Activated T-helper 1 cell treated with anti-CD3 and anti-CD28 coated beads, Interleukin-2, amount 50 U/mL, for 16 hours (primary cell): ENCODE measurements around the gene S100G.
"Not testable (repeated sequence)": the region's sequence is repeated elsewhere in the genome, so short reads cannot be mapped to it uniquely, and the experiment has no call there.

ENCODE experiments used
- DNase-seq, 2 donors: peaks; one replicate each; pipeline ENCODE4 v3.0.0-alpha.2; 2020; ENCODE audit warnings: low read depth in 1 of 2, low spot score in 1 of 2

The S100G gene, protein sequence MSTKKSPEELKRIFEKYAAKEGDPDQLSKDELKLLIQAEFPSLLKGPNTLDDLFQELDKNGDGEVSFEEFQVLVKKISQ

DNA sequence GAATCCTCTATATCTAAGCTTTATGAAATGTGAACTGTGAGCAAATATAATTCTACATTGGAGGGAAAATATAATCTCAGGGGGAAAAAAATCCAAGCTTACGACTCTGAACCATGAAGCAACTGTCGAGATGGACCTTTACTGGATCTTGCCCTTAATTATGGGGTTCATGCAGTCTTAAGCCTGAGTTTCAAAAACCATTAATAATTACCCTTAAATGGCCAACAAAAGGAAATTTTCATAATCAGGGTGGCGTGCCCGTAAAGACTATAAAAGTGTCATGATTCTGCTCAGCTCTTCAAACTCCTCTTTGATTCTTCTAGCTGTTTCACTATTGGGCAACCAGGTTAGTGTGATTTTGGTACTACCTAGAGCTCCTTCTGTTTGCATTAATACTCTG lies at the start of gene S100G:
TSS of gene S100G (plus strand) at position 301 of the 400 bp plus-strand sequence. CDS start 849 bp downstream, outside the sequence.
- DNase-seq: no peak

DNA sequence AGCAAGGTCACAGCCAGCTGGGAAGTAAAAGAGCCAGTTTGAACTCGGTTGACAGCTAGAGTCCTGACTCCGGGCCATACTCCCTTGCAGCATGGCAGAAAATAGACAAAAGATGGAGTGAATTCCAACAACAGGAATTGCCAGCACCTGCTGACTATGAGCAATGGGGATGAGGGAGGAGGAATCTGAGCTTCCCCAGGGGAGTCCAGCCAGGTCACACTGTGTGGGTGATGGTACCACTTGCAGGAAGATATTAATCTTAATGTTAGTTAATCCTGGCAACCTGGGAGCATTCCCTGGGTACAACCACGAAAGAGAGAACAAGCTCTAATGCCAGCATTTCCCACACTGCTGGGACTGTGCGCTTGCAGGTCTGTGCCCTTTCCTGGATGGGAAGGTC lies 48.1 kb upstream of the S100G start:
- DNase-seq: no peak

DNA sequence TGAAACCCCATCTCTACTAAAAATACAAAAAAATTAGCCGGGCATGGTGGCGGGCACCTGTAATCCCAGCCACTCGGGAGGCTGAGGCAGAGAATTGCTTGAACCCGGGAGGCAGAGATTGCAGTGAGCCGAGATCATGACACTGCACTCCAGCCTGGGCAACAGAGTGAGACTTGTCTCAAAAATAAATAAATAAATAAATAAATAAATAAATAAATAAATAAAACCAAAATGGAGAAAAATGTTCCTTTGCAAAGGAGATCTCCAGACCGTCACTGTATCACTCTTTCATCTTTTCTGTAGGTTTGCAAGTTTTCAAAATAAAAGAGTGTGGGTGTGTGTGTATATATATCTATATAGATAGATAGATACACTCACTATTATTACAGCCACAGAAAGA lies 46.7 kb upstream of the S100G start:
- not testable (repeated sequence) for DNase-seq

DNA sequence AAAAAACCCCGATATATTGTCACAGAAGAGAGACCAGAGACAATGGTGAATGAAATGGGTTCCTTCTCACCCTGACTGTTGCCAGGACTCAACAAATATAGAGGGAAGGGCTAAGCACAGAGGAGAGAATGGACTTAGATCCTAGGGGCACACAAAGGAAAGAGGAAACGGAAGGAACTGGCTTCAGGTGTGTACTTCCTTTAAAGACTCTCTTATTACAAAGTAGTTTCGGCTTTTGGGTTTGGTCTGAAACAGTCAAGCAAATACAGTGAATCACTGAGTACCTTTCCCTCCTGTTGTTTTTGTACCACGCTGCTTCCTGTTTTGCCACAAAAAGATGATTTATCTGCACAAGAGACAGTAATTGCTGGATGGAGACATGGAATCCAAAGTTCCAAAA lies 46.1 kb upstream of the S100G start:
- DNase-seq: no peak

DNA sequence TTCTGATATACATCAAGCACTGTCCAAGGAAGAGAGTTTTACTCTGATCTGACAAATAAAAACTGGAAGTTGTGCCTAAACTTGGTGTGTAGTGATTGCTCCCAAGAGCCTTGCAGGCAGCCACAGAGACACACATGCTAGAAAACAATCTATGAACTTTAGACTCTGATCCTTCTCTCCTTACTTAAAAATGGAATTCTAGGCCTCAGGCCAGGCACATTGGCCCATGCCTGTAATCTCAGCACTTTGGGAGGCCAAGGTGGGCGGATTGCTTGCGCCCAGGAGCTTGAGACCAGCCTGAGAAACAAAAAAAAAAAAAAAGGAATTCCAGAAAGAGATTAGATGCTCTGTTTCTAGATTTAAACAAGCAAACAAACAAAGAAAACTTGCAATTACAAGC lies 45.6 kb upstream of the S100G start:
- DNase-seq: no peak

DNA sequence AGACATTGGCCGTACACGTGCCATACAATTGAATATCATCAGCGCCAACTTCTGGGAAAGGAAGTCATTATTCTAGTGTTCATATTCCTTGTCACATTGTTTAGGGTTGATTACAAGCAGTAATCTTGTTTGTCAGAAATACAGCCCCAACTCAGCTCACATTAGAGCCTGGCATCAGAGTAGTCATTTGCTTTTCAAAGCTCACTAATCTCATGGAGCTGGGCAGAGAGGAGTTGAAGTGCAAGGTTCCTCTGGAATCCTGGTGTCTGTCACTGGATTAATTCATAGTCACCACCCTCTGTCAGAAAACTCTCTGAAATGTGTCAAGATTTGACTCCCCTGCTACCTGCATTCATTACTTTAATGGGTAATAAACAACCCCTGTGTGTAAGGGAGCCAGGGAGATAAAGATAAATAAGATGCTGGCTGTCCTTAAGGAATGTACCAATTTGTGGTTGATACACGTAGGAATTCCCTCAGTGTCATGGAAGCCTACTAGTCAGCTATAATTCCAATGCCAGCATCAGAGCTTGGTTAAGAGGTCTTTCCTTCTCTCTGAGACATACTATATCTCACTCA lies 43.7 kb upstream of the S100G start:
- no peak for DNase-seq

DNA sequence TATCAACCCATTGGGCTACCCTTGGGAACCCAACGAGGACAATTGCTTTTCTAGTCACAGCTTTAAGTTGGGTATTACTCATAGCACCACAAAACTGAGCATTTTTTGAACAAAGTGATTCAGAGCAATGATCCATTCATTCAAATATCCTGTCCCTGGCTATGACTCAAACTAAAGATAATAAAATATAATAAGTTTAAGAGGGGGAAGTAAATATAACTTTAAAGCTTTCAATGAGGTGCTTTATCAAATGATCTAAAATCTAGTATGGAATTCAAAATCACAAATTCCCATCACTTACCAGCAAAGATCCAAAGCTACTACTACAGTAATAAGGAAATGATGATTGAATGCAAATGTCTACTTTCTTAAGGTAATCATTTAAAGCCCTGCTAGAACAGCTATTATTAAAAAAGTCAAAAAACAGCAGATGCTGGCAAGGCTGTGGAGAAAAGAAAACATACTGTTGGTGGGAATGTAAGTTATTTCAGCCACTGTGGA lies 39.8 kb upstream of the S100G start:
- no peak for DNase-seq

DNA sequence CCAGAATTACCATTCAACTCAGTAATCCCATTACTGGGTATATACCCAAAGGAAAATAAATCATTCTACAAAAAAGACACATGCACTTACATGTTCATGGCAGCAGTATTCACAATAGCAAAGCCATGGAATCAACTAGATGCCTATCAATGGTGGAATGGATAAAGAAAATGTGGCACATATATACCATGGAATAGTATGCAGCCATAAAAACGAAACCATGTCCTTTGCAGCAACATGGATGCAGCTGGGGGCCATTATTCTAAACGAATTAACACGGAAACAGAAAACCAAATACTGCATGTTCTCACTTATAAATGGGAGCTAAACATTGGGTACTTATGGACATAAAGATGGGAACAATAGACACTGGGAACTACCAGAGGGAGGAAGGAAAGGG lies 39.3 kb upstream of the S100G start:
- DNase-seq: not testable (repeated sequence)

DNA sequence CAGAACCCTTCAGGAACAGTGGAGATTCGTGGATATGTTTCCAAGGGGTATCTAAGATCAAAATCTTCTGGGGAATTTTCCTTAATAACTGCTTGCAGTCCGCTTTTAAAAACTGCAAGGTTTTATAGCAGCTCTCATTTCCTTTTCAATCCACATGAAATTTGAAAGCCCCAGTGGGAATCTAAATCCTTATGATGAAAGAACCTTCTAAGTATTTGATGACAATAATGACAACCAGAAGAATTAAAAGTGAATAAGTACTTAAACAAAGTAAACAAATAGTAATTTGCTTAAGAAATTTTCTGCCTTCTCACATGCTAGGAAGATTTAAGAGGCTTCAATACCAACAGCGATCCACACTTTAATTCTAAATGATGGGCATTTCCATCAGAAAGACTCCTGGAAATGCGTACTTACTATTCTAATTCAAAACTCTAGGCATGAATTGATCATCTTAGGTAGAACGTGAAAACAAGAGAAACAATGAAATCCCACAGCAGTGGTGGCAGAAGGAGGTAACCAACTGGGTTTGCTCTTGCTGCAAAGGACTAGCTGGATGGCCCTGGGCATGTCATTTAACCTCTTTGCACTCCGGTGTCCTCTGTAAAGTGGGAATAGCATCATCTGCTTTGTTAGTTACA lies 37.6 kb upstream of the S100G start:
- DNase-seq: no peak

DNA sequence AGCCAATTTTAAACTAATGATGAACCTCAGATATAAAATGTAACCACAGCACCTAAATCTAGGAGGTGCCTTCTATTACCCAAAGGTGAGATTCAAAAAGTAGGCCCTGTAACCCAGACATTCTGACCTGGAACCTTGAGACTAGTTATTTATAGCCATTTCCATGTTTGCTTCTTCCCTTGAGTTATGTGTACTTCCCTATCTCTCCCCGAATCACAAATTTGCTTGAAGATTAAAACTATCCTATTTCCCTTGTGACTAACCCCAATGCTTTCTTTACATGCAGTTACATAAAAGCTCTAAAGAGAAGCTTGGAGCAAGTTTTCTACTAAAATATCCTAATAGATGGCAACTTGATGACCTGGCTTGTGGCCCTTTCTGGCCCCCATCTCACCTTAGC lies 32.6 kb upstream of the S100G start:
- DNase-seq: no peak

DNA sequence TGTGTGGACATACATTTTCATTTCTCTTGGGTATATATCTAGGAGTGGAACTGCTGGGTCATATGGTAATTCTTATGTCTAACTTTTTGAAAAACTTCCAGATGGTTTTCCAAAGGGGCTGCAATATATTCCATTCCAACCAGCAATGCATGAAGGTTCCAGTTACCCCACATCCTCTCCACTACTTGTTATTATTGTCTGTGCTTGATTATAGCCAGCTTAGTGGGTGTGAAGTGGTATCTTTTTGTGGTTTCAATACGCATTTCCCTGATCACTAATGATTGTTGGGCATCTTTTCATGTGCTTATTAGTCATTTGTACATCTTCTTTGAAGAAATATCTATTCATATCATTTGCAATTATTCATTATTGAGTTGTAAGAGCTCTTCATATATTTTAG lies 31.5 kb upstream of the S100G start:
- DNase-seq: no peak

DNA sequence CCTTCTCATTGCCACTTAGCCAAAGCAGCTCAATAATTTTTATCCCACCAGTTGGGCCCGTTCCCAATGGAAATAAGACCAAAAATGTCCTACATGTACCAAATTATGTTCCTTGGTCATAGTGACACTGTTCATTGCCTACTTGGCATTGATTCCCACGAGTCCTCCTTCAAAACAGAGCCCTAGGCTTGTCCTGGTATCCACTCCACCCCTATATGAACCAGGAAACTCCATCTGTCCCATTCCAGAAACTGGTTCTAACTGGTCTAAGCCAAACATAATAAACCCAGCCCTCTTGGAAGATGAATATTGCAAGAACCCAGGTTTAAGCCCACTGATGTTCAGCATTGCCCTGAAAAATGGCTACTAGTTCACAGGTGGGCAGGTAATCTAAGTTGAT lies 30.9 kb upstream of the S100G start:
- DNase-seq: no peak

DNA sequence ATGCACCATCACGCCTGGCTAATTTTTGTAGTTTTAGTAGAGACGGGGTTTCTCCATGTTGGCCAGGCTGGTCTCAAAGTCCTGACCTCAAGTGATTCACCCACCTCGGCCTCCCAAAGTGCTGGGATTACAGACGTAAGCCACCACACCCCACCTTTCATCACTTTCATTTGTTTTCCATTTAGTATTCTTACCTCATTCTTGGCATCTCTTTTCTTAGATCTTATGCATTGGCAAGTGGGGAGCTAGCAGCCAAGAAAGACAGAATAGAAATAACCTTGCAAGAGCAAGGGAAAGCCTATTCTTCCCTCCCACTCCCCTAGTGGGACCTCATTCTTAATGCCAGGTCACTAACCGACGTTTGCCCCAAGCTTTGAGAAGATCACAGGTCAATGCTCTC lies 21.4 kb upstream of the S100G start:
- not testable (repeated sequence) for DNase-seq

DNA sequence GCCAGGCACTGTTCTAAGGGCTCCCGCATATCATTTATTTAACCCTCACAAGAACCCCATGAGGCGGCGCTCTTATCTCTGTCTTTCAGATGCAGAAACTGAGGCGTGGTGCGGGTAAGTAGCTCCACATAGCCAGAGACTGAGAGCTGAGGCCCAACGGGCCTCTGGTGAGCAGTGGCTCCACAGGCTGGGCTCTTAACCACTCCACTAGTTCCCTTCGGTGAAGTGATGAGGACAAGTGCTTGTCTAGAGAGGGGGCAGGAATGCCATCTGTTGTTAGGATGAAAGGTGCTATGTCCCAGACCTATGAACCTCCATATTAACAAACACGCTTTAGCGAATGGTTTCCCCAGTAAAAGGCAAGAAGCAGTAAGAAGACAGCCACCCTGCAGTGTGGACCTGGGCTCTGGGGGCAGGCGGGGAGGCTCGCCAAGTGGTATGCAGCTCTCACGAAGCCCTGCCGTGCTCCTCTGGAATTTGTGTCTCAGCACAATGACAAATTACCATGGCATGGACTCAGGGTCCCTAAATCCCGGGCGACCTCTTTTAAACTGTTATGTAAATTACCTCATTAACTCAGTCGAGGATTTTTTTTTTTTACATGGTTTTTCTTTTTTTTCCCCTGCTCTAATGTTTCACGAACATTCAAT lies 20.9 kb upstream of the S100G start:
- DNase-seq: no peak

DNA sequence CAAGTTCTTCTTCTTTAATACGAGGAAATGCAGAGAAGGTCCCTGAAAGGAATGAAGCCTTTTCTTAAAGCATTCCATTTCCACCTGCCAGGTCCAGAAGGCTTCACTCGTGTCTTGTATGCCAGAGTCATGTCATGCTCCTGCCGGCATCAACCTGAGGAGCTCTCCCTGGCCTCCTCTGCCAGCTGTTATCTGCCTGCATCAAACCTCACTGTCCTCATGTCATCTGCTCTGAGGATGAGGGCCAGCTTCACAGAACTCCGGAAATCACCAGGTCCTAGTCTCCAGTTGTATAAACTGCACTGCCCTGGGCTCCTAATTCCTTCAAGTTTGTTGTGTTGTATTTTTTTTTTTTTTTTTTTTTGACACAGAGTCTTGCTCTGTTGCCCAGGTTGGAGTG lies 20.0 kb upstream of the S100G start:
- no peak for DNase-seq

DNA sequence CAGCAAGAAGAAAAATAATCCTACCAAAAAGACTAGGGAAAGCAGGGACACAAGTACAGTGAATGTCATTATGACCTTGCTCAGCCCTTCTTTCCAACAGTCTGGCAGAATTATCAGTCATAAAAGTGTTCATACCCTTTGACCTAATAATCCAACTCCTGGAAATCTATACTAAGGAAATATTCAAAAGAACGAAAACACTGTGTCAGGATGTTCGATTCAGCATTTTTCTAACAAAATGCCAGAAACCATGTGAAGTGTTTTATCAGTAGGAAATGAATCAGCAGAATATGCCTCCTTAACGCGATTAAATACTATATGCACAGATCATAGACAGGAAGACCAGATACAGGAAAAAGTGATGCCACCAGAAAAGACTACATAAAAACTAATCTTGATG lies 16.2 kb upstream of the S100G start:
- no peak for DNase-seq

DNA sequence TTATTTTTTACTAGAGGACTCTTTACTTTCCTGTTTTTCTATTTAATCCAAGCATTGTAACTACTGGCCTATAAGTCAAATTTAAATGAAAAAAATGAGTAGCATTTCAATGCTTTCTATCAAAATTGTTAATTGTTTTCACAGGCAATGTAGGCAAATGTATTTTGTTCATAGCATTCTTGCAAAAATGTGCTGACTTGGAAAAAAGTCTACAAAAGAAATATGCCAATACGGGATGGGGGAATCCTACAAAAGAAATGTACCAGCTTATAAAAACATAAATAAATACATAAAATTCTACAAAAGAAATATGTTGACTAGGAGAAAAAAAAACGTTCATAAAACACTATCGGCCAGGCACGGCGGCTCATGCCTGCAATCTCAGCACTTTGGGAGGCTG lies 14.9 kb upstream of the S100G start:
- no peak for DNase-seq

DNA sequence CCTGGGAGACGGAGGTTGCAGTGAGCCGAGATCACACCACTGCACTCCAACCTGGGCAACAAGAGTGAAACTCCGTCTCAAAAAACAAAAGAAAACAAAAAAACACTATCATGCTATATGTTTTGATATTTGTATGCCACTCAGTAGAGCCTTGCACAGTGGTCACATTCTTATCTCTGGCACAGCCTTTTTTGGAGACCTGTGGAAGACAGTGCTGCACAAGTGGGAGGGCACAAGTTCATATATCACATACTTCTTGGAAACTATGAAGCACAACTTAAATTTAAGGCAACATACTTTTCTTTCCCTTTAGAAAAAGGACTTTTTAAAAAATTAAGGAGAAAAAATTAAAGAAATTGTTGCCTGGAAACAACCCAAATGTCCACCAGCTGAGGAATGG lies 14.4 kb upstream of the S100G start:
- DNase-seq: no peak

DNA sequence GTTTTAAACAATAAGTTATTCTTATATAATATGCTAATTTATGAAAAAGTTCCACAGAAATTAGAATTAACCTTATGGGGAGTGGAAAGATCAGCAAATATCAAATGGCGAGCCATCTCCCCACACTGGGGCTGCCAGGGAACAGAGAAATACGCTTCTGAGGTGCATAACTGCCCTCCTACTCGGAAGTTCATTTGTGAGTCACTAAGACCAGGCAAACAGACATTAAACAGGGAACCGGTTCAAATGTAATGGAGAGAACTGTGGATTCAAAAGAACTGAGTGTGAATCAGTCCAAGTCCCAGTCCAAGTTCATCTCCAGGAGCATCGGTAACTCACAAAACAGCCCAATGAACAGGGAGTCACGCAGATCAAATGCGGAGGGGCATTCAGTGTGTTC lies 11.4 kb upstream of the S100G start:
- DNase-seq: no peak

DNA sequence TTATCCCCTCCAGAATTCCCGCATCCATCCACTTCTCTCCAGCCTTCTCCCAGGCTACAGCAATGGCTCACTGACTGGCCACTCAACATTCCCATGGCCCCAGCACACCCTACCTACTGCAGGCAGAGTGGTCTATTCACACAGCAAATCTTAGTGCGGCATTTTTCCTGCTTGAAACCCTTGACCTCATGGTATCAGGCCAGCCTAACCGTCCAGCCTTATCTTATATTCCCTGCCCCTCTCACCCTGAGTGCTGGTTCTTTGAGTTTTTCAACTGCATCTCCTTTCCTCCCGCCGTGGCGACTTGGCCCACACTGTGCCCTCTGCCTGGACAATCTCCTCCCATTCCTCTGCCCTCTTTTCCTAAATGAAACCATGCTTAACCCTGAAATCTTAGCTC lies 10.0 kb upstream of the S100G start:
- no peak for DNase-seq

DNA sequence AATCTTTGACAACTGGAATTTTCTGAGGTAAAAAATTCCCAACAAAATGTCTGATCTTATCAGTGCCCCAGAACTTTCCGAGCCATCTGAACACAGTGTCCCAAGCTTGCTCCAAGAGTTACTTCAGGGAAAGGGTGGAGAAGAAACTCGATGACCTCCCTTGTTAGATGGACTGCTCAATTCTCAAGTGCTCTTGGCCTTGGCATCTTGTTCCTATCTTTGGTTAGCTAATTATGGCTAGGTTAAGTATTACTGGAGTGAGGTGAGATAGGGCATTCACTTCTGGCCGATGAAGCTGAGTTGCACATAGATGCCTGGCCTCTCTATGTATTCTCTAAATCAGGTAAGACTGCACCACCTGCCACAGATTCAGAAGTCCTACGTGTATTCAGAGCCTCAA lies 9.1 kb upstream of the S100G start:
- DNase-seq: no peak

DNA sequence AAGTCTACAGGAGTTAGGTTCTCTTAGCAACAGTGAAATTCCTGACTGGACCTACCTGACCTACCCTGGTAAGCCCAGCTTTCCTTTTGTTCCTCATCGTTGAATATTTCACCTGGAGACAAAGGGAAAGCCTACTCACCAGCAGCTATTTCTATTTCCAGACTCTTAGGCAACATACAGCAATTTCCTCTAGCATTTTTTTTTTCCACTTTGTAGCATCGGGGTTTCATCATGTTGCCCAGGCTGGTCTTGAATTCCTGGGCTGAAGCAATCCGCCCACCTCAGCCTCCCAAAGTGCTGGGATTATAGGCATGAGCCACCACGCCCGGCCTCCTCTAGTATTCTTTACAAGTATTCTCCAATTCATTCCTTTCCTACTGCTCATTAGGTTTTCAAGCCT lies 6.8 kb upstream of the S100G start:
- DNase-seq: no peak
